NCI-H128 (cell line): ENCODE data around the gene CARS1.

Experiments
- DNase-seq: peaks from one replicate; lab custom pipeline; 2025; ENCODE audit not compliant: unreplicated experiment; lab: John Stamatoyannopoulos, UW

CARS1 gene

DNA sequence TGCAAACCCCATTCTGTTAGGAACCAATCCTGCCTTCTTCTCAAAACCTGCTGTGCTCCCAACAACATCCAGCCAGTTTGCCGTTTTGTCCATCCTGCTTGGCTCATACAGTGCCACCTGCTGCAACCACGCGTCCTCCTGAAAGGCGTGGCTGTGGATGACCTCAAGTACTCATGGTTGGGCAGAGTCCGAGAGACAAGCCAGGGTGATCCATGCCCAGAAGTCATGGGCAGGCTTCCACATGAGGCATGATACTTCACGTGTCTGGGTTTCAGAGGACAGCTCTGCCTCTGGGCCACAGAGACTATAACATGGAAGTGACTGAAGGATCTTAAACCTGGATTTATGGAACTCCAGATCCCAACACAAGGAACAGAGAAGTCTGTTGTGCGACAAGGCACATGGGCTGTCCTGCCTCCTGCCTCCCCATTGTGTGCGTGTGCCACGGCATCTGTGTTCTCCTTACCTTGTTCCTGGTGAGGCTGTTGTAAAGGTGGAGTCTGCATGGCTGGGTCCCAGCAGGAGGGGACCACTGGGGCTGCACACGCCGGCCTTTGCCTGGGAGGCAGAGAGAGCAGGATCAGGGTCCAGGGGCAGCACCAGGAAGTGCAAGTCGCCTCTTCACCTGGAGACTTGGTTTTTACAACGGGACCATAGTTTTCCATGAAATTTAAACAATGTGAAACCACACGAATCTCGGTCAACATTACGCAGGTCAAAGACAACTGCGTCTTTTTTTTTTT, 15.4 kb downstream of the CARS1 start:
- DNase-seq, result no peak

DNA sequence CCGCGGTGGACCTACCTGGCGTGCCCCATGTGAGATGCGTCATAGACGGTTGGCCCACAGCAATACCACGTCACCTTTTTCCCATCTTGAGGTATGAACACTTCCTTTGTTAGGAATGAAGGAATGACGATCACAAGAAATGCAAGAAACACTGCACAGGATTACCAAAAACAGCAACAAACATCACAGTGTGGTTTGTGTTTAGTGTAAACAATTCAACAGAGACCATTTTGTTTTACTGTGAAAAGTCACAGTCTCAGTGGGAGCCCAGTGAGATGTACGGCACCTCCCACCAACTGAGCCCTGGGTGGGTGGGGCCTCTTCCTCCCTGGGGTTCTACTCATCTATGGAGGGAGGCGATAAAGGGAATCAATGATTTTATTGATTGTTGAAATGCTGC, 16.3 kb downstream of the CARS1 start:
- DNase-seq, result no peak

DNA sequence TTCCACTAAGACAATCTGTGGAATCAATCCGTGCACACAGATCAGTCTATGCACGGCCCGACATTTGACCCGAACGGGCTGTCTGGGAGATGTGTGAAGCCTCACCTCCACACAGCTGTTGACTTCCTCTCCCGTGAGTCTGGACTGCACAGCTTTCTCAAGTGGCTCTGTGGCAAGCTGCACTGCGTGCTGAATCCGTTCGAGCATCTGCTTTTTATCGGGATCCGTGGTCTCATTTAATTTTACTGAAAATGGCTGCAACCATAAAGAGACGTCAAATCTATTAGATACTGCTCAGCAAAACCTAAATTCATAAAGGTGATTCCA, 19.3 kb downstream of the CARS1 start:
- DNase-seq, result no peak

DNA sequence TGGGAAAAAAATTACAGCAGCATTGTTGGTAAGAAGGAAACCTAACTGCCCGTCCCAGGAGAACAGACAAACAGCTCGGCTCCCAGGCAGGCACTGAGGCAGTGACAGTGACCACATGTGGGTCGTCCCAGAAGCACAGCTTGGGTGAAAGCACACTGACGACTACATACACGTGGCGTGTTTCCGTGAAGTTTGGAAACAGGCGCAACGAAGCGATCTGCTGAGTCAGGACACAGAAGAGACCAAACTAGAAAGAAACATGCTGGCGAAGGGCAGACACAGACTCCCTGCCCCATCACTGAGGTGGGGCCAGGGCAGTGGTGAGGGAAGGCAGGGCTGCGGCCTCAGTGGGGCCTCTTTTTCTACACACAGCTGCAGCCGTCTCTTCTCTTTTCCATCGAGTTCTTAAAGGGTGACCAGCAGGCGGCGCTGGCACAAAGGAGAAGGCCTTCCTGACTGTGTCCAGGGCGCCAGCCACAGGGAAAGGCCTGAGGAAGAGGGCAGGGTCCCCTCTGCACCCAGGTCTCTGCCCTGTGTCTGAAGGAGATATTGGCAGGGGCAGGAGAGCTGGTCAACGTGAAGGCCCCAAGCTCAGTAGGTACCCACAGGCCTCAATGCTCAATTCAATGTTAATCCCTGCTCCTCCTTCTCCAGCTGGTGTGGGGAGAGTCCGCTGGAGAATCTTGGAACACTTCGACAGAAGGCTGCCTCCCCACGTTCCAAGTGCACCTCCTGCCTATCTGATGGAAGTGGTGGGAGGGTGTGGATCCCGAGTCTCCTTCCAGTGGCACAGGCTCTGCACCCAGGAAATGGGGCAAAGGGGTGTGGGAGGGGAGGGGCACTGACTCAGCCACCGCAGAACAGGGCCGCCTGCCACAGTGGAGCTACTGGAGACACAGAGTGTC, 19.9 kb downstream of the CARS1 start:
- peak; percentile 20 for DNase-seq

DNA sequence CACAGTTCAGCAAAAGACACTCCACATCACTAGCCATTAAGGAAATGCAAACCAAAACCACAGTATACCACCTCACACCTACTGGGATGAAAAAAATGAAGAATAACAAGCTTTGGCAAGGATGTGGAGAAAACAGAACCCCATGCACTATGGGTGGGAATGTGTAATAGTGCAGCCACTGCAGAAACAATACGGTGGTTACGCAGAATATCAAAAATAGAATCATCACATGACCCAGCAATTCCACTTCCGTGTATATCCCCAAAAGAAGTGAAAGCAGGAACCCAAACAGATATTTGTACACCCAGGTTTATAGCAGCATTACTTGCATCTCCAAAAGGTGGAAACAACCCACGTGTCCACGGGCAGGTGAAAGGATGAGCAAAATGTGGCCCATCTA, 20.8 kb downstream of the CARS1 start:
- DNase-seq, result no peak

DNA sequence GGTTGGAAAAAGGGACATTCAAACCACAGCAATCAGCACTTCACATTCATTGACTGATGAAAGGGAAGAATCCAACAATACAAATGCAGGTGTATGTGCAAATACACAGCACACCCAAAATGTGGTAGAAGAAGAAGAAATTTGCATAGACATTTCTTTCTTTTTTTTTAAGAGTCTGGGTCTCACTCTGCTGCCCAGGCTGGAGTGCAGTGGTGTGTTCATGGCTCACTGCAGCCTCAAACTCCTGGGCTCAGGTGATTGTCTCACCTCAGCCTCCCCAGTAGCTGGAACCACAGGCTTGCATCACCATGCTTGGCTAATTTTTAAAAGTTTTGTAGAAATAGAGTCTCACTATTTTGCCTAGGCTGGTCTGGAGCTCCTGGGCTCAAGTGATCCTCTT, 21.9 kb downstream of the CARS1 start:
- no peak for DNase-seq

DNA sequence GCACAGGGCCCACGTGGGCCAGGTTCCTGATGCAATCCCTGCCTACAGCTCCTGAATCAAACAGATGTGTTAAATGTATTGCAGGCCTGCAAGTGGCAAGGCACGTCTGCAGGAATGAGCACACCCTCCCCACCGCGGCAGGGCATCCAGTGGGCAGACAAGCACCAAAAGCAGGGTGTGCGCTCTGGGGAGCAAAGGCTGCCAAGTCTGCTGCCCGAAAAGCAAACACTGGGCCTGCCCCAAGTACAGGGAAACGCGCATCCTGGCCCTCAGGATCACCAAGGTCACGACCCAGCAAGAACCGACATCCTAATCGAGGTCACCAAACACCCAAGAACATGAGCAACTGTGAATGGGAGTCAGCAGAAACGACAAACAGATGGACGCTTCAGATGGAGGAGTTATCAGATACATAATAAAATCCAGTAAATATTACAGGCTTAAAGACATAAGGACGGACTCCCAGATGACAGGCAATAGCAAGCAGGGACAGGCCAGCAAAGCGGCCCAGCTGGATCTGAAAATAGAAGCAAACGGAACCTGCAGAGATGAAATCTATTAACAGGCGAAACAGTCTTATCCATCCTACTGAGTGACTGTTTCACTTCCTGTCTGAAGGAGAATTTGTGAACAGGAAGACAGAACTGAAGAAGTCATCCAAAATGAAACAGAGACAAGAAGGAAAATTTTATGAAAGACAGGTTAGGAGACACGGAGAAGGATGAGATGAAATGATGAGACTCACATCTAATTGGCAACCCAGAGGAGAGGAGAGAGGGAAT, 26.7 kb downstream of the CARS1 start:
- no peak for DNase-seq

DNA sequence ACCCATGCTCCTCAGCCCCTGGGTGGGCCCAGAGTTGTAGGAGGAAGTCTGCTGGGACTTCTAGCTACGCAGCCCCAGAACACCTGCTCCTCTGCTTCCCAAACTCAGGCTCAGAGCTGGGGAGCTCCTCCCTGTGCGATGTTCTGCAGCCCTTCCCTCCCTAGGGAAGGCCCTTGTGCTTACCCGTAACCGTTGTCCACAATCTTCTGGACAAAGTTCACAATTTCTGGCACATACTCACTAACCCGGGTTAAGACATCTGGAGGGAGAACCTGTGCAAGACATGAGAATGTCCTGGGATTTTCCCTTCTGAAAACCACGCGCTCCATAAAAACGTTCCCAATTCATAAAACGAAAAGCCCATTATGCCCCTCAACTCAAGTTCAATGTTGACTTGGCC, 28.4 kb downstream of the CARS1 start:
- DNase-seq, result no peak

DNA sequence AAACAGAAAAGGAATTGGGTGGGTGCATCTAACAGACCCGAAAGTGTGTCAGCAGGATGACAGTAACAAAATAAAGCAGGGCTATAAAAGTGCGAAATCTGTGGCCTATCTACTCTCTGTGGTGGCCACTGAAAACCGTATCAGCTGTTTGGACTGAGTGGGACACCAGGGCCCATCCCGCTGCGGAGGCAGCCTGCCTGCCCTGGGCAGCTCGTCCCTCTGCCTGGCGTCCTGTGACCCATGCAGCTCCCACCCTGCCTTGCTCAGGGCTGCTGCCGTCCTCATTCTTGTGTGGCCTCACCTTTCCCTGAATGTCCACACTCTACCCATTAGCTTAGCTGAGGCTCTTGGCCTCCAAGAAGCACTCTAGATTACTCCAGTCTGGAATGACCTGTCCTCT, 30.4 kb downstream of the CARS1 start:
- DNase-seq, result no peak

DNA sequence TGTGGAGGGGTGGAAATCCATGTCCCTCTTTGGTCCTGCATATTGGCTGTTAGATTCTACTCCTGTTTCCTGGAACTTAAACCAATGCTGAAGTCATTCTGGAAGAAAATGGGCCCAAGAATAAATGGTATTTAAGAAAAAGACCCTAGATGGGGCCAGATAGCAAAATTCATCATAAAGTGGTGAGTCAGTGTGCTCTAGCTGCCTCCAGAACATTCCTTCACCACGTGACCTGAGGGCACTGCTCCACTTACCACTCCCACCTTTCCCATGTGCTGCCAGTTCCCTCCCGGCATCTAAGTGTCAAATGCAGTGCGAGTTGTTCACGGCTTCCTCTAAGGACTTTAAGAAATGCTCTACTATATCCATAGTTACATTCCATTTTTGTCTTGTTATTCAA, 34.2 kb downstream of the CARS1 start:
- DNase-seq, result no peak

DNA sequence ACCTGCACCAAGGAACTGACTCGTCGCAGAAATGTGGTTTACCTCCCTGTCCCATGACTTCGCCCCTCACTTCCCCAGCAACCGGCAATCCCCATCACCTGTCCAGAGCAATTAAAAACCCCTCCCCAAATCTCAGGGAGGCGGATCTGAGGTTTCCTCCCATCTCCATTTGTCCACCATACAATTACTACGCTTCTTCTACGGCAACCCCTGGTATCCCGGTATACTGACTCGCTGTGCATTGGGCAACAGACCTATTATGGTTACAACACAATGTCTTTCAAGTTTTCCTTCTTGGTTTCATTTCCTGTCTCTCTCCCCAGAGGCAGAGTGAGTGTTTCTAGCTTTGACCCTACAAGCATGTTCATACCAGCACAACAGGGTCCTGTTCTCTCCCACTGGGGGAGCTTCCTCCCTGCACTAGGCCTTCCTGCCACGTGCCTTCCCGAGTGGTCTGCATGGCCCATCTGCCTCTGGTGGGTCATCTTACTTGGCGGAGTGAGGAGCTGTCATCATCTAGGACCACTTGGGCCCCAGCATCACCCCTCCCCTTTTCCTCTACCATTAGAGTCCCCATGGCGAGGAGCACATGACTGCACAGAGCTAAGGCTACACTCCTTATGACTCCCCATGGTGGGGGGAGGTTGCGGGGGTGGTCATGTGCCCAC, 34.8 kb downstream of the CARS1 start:
- no peak for DNase-seq

DNA sequence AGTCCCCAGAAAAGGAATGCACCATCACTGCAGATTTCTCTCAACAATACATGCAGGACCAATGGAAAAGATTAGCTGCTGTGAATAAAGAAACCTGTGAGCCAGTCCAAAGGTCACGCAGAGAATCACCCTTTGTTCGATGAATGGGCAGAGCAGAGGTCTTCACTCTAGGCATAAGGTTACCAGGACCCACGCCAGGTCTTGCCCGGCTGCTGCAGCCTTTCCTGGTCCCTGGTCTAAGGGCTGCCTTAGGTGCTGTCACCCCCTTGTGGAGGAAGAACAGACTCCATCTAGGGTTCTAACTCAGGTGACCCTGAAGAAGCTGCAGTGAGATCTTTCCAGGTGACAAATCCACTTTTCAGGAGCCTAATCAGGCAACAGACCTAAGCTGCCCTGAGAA, 36.1 kb downstream of the CARS1 start:
- no peak for DNase-seq

DNA sequence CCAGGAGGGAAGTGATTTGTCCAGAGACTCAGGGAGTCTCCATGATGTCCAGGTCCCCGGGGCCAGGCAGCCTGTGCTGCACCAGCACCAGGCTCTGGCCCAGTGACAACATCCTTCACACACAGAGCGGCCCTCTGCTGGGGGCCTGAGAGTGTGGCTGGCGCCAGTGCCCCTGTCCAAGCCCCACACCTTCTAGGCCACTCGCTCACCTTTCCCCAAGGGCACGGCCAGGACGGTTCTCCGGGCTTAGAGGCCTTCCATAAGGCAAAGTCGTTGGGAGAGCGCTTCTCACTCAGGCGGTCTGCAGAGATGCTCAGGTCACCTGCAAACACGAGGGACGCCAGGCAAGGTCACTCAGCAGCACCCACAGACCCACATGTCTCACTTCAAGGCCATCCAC, 37.2 kb downstream of the CARS1 start:
- DNase-seq, result no peak

DNA sequence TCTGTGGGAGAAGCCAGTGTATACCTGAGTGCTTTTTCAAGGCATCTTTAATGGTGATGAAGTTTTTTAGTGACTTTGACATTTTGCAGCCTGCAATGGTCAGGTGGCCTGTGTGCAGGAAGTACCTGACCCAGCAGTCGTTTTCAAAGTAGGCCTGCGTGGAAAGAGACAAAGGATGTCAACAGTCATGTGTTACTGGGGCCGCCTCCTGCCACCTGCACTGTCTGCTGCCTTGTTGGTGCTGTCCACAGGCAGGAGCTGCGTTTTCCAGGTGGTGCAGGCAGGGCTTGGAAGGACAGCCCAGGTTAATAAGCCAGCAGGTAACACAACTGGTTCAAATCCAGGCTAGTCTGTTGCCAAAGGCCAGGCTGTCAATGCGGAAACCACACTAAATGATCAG, 38.6 kb downstream of the CARS1 start:
- no peak for DNase-seq

DNA sequence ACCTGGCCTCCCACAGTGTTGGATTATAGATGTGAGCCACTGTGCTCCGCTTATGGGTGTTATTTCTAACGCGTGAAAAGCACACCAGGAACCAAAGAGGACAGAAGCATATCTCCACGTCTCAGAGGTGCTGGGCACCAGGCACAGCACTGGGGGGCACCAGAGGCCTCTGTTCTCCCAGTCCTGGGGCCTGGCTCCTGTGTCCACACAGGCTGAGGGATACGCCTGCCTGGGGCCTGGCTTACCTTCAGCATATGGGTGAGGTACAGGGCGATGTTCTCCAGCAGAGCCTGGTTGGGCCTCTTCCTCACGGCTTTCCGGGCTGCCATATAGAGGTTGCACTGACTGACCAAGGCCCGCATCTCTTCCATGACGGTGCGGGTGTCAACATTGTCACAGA, 40.4 kb downstream of the CARS1 start:
- no peak for DNase-seq

DNA sequence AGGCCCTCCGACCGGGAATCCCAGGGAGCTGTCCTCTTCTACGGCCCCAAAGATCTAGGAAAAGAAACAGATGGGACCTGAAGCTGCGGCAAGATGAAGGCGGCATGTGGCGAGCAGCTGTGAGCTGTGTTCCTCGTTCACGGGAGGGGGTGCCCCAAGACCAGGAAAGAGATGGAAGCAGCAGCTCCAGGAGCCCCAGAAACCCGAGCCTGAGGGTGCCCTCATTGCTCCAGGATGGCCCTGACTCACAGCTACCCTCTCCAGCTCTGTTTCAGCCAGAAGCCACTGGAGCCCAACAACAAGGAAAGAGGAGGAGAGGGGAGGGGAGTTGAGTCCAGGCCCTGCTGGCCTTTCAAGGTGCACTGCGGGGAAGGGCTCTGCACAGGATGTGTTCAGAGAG, 41.4 kb downstream of the CARS1 start:
- DNase-seq, result no peak

DNA sequence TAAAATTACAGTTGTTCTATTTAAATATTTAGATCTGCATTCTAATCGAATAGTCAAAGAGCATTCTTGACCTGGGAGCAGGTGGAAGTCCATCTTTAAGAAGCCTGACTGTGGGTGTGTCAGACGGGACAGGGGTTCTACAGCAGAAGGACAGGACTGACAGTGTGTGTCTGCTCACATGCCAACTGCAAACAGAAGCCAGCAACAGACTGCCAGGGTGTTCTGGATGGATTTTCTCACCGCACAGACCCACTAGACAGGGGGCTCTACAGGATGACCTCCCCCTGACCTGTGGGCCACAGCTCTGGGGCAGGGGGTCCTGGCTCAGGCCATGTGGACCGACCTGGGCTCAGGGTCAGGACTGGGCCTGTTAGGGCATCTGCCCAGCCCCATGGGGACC, 42.3 kb downstream of the CARS1 start:
- DNase-seq, result no peak

DNA sequence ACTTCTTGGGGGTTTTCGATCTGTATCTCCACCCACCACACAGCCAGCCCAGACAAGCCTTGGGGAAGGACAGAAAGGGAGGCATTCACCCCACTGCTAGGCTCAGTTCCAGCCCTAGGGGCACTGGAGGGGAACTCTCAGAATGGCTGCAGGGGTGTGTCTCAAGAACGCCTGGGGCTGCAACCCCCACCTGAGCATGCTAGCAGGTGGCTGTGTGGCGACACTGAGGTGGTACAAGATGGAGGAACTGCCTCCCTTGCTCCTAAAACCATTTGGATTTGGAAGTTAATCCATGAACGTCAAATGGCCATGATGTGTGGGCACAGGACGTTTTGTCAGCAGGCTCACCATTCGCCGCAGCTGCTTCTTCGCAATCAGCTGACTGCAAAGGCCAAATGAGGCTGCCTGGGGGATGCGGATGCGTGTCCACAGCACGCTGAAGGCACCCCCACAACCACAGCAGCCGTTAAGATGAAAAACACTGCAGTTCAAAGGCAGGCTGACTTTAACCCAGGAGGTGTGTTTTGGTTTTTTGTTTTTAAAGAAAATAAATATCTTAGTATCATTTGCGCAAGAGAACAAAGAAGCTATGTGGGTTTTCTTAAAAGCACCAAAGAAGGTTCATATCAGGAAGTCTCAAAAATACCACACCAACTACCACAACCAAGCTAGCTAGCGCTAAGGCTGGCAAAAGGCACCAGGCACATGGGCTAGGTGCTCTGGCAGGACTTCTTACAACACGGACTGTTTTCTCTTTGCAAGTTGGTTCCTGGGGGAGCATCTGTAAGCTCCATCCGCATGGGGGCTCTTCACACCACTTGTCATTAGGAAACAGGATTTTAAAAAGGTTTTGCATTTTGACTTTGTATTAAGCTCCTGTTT, 42.9 kb downstream of the CARS1 start:
- DNase-seq, result no peak

DNA sequence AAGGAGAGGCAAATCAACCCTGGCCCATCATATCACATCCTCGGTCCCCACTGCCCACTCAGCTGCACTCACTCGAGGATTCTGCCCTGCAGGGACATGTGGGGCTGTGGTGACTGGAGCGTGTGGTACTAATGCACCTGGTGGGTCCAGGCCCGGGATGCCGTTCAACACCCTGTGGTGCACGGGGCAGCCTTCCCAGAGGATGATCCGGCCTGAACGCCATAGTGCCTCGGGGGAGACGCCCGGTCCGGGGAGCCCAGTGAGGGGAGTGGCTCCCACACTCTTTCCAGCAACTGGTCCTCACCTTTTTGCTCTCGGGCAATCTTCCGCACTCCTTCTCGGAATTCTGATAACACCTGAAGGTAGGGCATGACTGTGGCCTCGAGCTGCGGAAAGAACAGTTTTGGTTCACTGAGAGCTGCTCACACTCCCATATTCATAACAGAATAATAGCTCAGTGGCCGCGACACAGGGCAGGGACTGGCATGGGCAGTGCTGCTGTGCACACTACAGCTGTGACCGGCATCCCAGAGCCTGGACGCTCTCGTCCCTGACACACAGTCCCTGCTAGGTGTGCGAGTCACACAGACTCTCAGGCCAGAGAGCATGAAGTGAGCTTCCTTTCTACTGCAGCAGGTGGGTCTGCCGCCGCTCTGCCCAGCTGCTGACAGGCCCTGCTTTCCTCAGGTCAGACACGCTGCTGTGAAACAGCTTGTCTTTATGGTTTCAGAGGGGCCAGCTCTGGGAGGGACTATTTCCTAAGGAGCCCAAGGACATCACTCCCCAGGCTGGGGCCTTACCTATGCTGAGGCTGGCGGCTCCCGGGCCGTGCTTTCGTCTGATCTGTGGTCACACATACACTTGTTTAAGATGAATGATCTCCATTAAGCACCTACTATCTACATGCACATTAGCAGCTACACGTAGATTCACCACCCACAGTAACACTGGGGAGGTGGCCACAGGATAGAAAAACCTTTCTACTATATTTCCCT, 45.0 kb downstream of the CARS1 start:
- DNase-seq, result no peak
